WTC11 (cell line): ENCODE data around the gene RASGRF1. TPM values are rescaled to one million over a fixed set of nuclear protein-coding genes. Genes with fewer than 3 reads are reported as not detected.

ENCODE experiments used
- ATAC-seq: fragments of 200-7000 bp; cut with Tn5 transposase; 2 replicates; pipeline ENCODE4 v1.10.0; 2021; ENCODE audit warnings: mild to moderate bottlenecking, moderate library complexity
- CTCF ChIA-PET: fragments of 300-600 bp; sonication (Branson Sonifier 250); formaldehyde crosslinking; loops from one replicate; lab custom pipeline; 2021; ENCODE audit warnings: antibody characterized with exemption; lab: Charles Lee
- POLR2A ChIA-PET: fragments of 350-600 bp; sonication (Branson Sonifier 250); formaldehyde crosslinking; loops from one replicate; lab custom pipeline; 2021; ENCODE audit warnings: antibody characterized with exemption; lab: Charles Lee
- DNase-seq: peaks from one replicate; pipeline ENCODE4 v3.0.0; 2021; ENCODE audit warnings: low spot score
- H3K27ac Mint-ChIP-seq: 2 replicates; pipeline ENCODE4 v1.8.0; 2021; ENCODE audit warnings: mixed read lengths
- H3K27me3 Mint-ChIP-seq: 2 replicates; pipeline ENCODE4 v1.8.0; 2021; ENCODE audit warnings: low read depth, mild to moderate bottlenecking, moderate library complexity, mixed read lengths
- H3K36me3 Mint-ChIP-seq: 2 replicates; pipeline ENCODE4 v1.8.0; 2021; ENCODE audit warnings: mixed read lengths
- H3K4me1 Mint-ChIP-seq: 2 replicates; pipeline ENCODE4 v1.8.0; 2022; ENCODE audit warnings: mixed read lengths
- H3K4me3 Mint-ChIP-seq: 2 replicates; pipeline ENCODE4 v1.8.0; 2021; ENCODE audit warnings: mild to moderate bottlenecking, moderate library complexity, mixed read lengths
- H3K9me3 Mint-ChIP-seq: 2 replicates; pipeline ENCODE4 v1.8.0; 2021; ENCODE audit warnings: mixed read lengths
- CREM ChIP-seq: sonication (generic); formaldehyde crosslinking; IDR thresholded peaks from 2 replicates; pipeline ENCODE4 v1.8.1; 2022; ENCODE audit warnings: mild to moderate bottlenecking, missing genetic modification reagents, moderate library complexity
- IRF2 ChIP-seq: sonication (generic); formaldehyde crosslinking; IDR thresholded peaks from 2 replicates; pipeline ENCODE4 v1.8.0; 2022; ENCODE audit warnings: low read depth, missing genetic modification reagents, borderline replicate concordance
- MXD4 ChIP-seq: fragments of 250-450 bp; sonication (Bioruptor Pico); IDR thresholded peaks from 2 replicates; pipeline ENCODE4 v1.8.0; 2021; ENCODE audit warnings: mild to moderate bottlenecking, moderate library complexity, borderline replicate concordance
- NFE2L1 ChIP-seq: sonication (generic); formaldehyde crosslinking; IDR thresholded peaks from 2 replicates; pipeline ENCODE4 v1.8.1; 2023; ENCODE audit warnings: missing genetic modification reagents
- TEAD1 ChIP-seq: sonication (generic); formaldehyde crosslinking; IDR thresholded peaks from 2 replicates; pipeline ENCODE4 v1.8.0; 2022; ENCODE audit warnings: mild to moderate bottlenecking, missing genetic modification reagents
- ZBTB21 ChIP-seq: sonication (generic); formaldehyde crosslinking; IDR thresholded peaks from 2 replicates; pipeline ENCODE4 v1.8.1; 2023; ENCODE audit warnings: mild to moderate bottlenecking, missing genetic modification reagents, borderline replicate concordance
- ZNF138 ChIP-seq: sonication (generic); formaldehyde crosslinking; conservative IDR thresholded peaks from 2 replicates; pipeline ENCODE4 v1.8.1; 2022; ENCODE audit warnings: mild to moderate bottlenecking, moderate library complexity, missing genetic modification reagents
- ZNF232 ChIP-seq: sonication (generic); formaldehyde crosslinking; IDR thresholded peaks from 2 replicates; pipeline ENCODE4 v1.8.0; 2022; ENCODE audit warnings: mild to moderate bottlenecking, missing genetic modification reagents
- ZNF263 ChIP-seq: sonication (generic); formaldehyde crosslinking; IDR thresholded peaks from 2 replicates; pipeline ENCODE4 v1.8.1; 2022; ENCODE audit warnings: low read depth, mild to moderate bottlenecking, moderate library complexity, missing genetic modification reagents
- total RNA-seq: library from RNA; stranded (reverse); gene quantifications from 3 replicates; pipeline ENCODE4 v1.2.3, GENCODE V29; 2021
- TF ChIP-seq, protein P1 (sequence below): sonication (generic); formaldehyde crosslinking; IDR thresholded peaks from 2 replicates; pipeline ENCODE4 v1.8.1; 2023; ENCODE audit warnings: mild to moderate bottlenecking, missing genetic modification reagents, borderline replicate concordance
- TF ChIP-seq, protein P2 (sequence below): sonication (generic); formaldehyde crosslinking; IDR thresholded peaks from 2 replicates; pipeline ENCODE4 v1.8.0; 2022; ENCODE audit warnings: mild to moderate bottlenecking, missing genetic modification reagents
- TF ChIP-seq, protein P3 (sequence below): fragments of 200-600 bp; IDR thresholded peaks from 2 replicates; pipeline ENCODE4 v1.8.0; 2022; ENCODE audit warnings: antibody characterized with exemption
- TF ChIP-seq, protein P4 (sequence below): sonication (generic); formaldehyde crosslinking; IDR thresholded peaks from 2 replicates; pipeline ENCODE4 v1.8.1; 2023; ENCODE audit warnings: mild to moderate bottlenecking, moderate library complexity, missing genetic modification reagents
- TF ChIP-seq, protein P5 (sequence below): sonication (generic); formaldehyde crosslinking; IDR thresholded peaks from 2 replicates; pipeline ENCODE4 v1.8.1; 2022; ENCODE audit warnings: low read depth, mild to moderate bottlenecking, moderate library complexity, missing genetic modification reagents, borderline replicate concordance
- TF ChIP-seq, protein P6 (sequence below): sonication (generic); formaldehyde crosslinking; IDR thresholded peaks from 2 replicates; pipeline ENCODE4 v1.8.1; 2022; ENCODE audit warnings: mild to moderate bottlenecking, missing genetic modification reagents, moderate library complexity, borderline replicate concordance
- TF ChIP-seq, protein P7 (sequence below): sonication (generic); formaldehyde crosslinking; conservative IDR thresholded peaks from 2 replicates; pipeline ENCODE4 v1.8.1; 2023; ENCODE audit warnings: mild to moderate bottlenecking, low read depth, missing genetic modification reagents, moderate library complexity
- TF ChIP-seq, protein P8 (sequence below): fragments of 250-450 bp; sonication (Bioruptor Pico); IDR thresholded peaks from 2 replicates; pipeline ENCODE4 v1.9.0; 2021; ENCODE audit warnings: mild to moderate bottlenecking
- TF ChIP-seq, protein P9 (sequence below): fragments of 250-450 bp; sonication (Bioruptor Pico); IDR thresholded peaks from 2 replicates; pipeline ENCODE4 v1.9.0; 2021; ENCODE audit warnings: mild to moderate bottlenecking

The RASGRF1 gene
- total RNA-seq, 1 experiment from 2014 or later = 0.85 TPM

DNA sequence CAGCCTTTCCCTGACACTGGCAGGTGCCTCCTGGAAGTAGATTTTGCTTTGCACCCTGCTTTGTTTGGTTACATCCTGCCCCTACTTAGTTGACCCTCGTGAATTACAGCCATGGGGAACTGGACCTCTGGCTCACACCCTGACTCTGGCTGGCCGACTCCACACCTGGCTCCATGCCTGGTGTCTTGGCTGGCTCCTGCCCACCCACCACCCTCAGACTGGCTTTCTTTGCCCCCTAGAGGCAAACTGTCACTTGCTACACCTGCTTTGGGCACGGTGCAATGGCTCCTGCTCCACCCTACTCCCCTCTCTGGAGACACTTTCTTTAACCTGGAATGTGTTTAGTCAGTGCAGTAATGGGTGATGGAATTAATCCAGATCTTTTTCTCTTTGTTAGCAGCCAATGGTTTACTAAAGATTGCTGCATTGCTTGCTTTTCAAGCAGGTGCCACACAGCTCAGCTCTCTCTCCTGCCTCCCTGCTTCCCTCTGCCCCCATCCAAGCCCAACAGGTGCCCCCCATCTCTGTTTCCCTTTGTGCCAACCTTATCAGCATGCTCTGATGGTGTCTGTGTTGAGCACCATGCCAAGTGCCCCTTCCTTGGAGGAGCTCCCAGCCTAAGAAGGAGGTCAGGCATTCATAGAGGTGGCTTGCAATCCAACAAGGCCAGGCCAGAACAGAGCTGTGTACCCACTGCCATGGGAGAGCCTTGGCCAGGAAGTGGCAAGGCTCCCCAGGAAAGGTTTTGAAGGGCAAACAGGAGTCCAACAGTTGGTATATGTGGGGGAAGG is 38.4 kb downstream of the RASGRF1 start:
- no peak for ATAC-seq
- CTCF ChIA-PET = no interaction called here
- H3K4me3 Mint-ChIP-seq = no peak overlapping the region
- H3K27ac Mint-ChIP-seq = no peak overlapping the region
- TF ChIP-seq, protein P1, sequence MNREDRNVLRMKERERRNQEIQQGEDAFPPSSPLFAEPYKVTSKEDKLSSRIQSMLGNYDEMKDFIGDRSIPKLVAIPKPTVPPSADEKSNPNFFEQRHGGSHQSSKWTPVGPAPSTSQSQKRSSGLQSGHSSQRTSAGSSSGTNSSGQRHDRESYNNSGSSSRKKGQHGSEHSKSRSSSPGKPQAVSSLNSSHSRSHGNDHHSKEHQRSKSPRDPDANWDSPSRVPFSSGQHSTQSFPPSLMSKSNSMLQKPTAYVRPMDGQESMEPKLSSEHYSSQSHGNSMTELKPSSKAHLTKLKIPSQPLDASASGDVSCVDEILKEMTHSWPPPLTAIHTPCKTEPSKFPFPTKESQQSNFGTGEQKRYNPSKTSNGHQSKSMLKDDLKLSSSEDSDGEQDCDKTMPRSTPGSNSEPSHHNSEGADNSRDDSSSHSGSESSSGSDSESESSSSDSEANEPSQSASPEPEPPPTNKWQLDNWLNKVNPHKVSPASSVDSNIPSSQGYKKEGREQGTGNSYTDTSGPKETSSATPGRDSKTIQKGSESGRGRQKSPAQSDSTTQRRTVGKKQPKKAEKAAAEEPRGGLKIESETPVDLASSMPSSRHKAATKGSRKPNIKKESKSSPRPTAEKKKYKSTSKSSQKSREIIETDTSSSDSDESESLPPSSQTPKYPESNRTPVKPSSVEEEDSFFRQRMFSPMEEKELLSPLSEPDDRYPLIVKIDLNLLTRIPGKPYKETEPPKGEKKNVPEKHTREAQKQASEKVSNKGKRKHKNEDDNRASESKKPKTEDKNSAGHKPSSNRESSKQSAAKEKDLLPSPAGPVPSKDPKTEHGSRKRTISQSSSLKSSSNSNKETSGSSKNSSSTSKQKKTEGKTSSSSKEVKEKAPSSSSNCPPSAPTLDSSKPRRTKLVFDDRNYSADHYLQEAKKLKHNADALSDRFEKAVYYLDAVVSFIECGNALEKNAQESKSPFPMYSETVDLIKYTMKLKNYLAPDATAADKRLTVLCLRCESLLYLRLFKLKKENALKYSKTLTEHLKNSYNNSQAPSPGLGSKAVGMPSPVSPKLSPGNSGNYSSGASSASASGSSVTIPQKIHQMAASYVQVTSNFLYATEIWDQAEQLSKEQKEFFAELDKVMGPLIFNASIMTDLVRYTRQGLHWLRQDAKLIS (CRISPR knock-in tag) = no peak
- TF ChIP-seq IRF2 (CRISPR knock-in tag) (no peak), CREM (CRISPR knock-in tag) (no peak), ZNF232 (no peak), ZNF263 (no peak), ZBTB21 (CRISPR knock-in tag) (no peak), ZNF138 (no peak), NFE2L1 (no peak), TEAD1 (no peak), MXD4 (CRISPR knock-in tag) (no peak)
- TF ChIP-seq, protein P2, sequence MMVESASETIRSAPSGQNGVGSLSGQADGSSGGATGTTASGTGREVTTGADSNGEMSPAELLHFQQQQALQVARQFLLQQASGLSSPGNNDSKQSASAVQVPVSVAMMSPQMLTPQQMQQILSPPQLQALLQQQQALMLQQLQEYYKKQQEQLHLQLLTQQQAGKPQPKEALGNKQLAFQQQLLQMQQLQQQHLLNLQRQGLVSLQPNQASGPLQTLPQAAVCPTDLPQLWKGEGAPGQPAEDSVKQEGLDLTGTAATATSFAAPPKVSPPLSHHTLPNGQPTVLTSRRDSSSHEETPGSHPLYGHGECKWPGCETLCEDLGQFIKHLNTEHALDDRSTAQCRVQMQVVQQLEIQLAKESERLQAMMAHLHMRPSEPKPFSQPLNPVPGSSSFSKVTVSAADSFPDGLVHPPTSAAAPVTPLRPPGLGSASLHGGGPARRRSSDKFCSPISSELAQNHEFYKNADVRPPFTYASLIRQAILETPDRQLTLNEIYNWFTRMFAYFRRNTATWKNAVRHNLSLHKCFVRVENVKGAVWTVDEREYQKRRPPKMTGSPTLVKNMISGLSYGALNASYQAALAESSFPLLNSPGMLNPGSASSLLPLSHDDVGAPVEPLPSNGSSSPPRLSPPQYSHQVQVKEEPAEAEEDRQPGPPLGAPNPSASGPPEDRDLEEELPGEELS (CRISPR knock-in tag) = no peak
- TF ChIP-seq, protein P3, sequence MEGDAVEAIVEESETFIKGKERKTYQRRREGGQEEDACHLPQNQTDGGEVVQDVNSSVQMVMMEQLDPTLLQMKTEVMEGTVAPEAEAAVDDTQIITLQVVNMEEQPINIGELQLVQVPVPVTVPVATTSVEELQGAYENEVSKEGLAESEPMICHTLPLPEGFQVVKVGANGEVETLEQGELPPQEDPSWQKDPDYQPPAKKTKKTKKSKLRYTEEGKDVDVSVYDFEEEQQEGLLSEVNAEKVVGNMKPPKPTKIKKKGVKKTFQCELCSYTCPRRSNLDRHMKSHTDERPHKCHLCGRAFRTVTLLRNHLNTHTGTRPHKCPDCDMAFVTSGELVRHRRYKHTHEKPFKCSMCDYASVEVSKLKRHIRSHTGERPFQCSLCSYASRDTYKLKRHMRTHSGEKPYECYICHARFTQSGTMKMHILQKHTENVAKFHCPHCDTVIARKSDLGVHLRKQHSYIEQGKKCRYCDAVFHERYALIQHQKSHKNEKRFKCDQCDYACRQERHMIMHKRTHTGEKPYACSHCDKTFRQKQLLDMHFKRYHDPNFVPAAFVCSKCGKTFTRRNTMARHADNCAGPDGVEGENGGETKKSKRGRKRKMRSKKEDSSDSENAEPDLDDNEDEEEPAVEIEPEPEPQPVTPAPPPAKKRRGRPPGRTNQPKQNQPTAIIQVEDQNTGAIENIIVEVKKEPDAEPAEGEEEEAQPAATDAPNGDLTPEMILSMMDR = no peak
- TF ChIP-seq, protein P4, sequence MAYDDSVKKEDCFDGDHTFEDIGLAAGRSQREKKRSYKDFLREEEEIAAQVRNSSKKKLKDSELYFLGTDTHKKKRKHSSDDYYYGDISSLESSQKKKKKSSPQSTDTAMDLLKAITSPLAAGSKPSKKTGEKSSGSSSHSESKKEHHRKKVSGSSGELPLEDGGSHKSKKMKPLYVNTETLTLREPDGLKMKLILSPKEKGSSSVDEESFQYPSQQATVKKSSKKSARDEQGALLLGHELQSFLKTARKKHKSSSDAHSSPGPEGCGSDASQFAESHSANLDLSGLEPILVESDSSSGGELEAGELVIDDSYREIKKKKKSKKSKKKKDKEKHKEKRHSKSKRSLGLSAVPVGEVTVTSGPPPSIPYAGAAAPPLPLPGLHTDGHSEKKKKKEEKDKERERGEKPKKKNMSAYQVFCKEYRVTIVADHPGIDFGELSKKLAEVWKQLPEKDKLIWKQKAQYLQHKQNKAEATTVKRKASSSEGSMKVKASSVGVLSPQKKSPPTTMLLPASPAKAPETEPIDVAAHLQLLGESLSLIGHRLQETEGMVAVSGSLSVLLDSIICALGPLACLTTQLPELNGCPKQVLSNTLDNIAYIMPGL (CRISPR knock-in tag) = no peak
- TF ChIP-seq, protein P5, sequence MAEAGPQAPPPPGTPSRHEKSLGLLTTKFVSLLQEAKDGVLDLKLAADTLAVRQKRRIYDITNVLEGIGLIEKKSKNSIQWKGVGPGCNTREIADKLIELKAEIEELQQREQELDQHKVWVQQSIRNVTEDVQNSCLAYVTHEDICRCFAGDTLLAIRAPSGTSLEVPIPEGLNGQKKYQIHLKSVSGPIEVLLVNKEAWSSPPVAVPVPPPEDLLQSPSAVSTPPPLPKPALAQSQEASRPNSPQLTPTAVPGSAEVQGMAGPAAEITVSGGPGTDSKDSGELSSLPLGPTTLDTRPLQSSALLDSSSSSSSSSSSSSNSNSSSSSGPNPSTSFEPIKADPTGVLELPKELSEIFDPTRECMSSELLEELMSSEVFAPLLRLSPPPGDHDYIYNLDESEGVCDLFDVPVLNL (CRISPR knock-in tag) = no peak
- TF ChIP-seq, protein P6, sequence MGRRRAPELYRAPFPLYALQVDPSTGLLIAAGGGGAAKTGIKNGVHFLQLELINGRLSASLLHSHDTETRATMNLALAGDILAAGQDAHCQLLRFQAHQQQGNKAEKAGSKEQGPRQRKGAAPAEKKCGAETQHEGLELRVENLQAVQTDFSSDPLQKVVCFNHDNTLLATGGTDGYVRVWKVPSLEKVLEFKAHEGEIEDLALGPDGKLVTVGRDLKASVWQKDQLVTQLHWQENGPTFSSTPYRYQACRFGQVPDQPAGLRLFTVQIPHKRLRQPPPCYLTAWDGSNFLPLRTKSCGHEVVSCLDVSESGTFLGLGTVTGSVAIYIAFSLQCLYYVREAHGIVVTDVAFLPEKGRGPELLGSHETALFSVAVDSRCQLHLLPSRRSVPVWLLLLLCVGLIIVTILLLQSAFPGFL (CRISPR knock-in tag) = no peak
- TF ChIP-seq, protein P7, sequence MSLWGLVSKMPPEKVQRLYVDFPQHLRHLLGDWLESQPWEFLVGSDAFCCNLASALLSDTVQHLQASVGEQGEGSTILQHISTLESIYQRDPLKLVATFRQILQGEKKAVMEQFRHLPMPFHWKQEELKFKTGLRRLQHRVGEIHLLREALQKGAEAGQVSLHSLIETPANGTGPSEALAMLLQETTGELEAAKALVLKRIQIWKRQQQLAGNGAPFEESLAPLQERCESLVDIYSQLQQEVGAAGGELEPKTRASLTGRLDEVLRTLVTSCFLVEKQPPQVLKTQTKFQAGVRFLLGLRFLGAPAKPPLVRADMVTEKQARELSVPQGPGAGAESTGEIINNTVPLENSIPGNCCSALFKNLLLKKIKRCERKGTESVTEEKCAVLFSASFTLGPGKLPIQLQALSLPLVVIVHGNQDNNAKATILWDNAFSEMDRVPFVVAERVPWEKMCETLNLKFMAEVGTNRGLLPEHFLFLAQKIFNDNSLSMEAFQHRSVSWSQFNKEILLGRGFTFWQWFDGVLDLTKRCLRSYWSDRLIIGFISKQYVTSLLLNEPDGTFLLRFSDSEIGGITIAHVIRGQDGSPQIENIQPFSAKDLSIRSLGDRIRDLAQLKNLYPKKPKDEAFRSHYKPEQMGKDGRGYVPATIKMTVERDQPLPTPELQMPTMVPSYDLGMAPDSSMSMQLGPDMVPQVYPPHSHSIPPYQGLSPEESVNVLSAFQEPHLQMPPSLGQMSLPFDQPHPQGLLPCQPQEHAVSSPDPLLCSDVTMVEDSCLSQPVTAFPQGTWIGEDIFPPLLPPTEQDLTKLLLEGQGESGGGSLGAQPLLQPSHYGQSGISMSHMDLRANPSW (CRISPR knock-in tag) = no peak
- TF ChIP-seq, protein P8, sequence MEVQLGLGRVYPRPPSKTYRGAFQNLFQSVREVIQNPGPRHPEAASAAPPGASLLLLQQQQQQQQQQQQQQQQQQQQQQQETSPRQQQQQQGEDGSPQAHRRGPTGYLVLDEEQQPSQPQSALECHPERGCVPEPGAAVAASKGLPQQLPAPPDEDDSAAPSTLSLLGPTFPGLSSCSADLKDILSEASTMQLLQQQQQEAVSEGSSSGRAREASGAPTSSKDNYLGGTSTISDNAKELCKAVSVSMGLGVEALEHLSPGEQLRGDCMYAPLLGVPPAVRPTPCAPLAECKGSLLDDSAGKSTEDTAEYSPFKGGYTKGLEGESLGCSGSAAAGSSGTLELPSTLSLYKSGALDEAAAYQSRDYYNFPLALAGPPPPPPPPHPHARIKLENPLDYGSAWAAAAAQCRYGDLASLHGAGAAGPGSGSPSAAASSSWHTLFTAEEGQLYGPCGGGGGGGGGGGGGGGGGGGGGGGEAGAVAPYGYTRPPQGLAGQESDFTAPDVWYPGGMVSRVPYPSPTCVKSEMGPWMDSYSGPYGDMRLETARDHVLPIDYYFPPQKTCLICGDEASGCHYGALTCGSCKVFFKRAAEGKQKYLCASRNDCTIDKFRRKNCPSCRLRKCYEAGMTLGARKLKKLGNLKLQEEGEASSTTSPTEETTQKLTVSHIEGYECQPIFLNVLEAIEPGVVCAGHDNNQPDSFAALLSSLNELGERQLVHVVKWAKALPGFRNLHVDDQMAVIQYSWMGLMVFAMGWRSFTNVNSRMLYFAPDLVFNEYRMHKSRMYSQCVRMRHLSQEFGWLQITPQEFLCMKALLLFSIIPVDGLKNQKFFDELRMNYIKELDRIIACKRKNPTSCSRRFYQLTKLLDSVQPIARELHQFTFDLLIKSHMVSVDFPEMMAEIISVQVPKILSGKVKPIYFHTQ (CRISPR knock-in tag) = no peak
- TF ChIP-seq, protein P9, sequence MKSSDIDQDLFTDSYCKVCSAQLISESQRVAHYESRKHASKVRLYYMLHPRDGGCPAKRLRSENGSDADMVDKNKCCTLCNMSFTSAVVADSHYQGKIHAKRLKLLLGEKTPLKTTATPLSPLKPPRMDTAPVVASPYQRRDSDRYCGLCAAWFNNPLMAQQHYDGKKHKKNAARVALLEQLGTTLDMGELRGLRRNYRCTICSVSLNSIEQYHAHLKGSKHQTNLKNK = no peak
- POLR2A ChIA-PET = no interaction called here
- peaks cover 55% of the 10 kb centered on the region for H3K27me3 Mint-ChIP-seq
- no peaks in the 10 kb centered on the region for H3K36me3 Mint-ChIP-seq
- H3K9me3 Mint-ChIP-seq = no peaks in the 10 kb centered on the region
- DNase-seq = no peak
- H3K4me1 Mint-ChIP-seq = no peaks in the 10 kb centered on the region
